OCI-LY1 (cell line): ENCODE data around the gene AMHR2.

Source experiments
- EZH2 ChIP-seq: fragments of 200-600 bp; sonication (generic), shearing (Covaris generic); IDR thresholded peaks from 2 replicates; pipeline ENCODE4 v1.8.0; 2017; ENCODE audit warnings: borderline replicate concordance, mixed run types, mild to moderate bottlenecking, antibody characterized with exemption, low read length, moderate library complexity, mixed read lengths
- TF ChIP-seq, protein P1 (sequence below): fragments of 200-600 bp; sonication (generic), shearing (Covaris generic); IDR thresholded peaks from 2 replicates; pipeline ENCODE4 v1.5.1; 2017; ENCODE audit warnings: mild to moderate bottlenecking, antibody characterized with exemption, low read length, moderate library complexity, mixed read lengths

DNA sequence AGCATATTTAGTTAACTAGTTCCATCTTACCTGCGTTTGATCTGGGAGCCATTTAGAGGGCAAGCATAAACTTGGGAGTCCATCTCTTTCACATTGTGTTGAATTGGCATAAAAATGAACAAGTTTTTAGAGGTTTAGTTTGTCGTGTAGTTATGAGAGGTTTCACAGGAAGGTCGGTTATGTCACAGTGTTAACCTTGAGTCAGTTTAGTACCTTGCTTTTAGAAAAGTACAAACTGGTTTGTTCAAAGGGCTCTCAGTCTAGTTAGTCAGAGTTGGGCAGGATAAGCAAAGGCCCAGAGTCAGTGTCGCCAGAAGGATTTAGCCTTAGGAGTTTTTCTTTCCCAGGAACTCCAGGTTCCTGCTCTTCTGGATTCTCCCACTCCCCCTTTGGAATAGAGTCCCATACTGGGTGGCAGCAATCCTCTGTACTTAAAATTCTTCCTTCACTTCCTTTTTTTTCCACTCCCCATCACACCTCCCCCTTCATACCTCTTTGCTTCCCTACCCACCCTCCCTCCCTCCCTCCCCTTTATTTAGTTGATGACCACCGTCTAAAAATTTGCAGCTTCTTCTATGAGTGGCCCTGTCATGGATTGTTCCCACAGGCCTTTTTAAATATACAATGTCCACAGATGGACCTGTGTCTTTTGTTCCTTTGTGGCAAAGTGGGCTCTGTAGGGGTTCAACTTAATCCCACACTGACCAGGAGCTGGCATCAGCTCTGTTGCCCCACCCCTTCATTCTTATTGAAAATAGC is 40.3 kb downstream of the AMHR2 start:
- TF ChIP-seq, protein P1, sequence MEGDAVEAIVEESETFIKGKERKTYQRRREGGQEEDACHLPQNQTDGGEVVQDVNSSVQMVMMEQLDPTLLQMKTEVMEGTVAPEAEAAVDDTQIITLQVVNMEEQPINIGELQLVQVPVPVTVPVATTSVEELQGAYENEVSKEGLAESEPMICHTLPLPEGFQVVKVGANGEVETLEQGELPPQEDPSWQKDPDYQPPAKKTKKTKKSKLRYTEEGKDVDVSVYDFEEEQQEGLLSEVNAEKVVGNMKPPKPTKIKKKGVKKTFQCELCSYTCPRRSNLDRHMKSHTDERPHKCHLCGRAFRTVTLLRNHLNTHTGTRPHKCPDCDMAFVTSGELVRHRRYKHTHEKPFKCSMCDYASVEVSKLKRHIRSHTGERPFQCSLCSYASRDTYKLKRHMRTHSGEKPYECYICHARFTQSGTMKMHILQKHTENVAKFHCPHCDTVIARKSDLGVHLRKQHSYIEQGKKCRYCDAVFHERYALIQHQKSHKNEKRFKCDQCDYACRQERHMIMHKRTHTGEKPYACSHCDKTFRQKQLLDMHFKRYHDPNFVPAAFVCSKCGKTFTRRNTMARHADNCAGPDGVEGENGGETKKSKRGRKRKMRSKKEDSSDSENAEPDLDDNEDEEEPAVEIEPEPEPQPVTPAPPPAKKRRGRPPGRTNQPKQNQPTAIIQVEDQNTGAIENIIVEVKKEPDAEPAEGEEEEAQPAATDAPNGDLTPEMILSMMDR, result no peak
- TF ChIP-seq EZH2, result no peak
